SU-DHL-6 (cell line): Measurements from ENCODE around the gene MPPED2.

ENCODE experiments used
- H2AFZ ChIP-seq: fragments of 200-600 bp; sonication (generic); 2 replicates; pipeline ENCODE4 v1.6.1; 2014; ENCODE audit warnings: low read depth, mild to moderate bottlenecking, moderate library complexity, mixed read lengths, antibody characterized with exemption, low read length; ENCODE audit not compliant: severe bottlenecking
- H3F3A ChIP-seq: fragments of 200-600 bp; shearing (Covaris generic); 2 replicates; pipeline ENCODE4 v1.6.0; 2016; ENCODE audit warnings: antibody characterized with exemption, mild to moderate bottlenecking; ENCODE audit not compliant: insufficient read depth
- H3K27ac ChIP-seq: fragments of 200-600 bp; sonication (generic); 2 replicates; pipeline ENCODE4 v1.5.1; 2016; ENCODE audit warnings: low read depth, mild to moderate bottlenecking, low read length, moderate library complexity, mixed read lengths
- H3K27me3 ChIP-seq: fragments of 200-600 bp; sonication (generic), shearing (Covaris generic); 2 replicates; pipeline ENCODE4 v1.6.0; 2014; ENCODE audit warnings: mild to moderate bottlenecking, low read length
- H3K36me3 ChIP-seq: fragments of 200-600 bp; sonication (generic); 2 replicates; pipeline ENCODE4 v1.6.1; 2014; ENCODE audit warnings: mild to moderate bottlenecking, low read length, mixed read lengths
- H3K4me2 ChIP-seq: fragments of 300-600, 200-600 bp; shearing (Covaris generic), sonication (generic); 2 replicates; pipeline ENCODE4 v1.6.0; 2014; ENCODE audit warnings: low read length, low read depth, mild to moderate bottlenecking; ENCODE audit not compliant: poor library complexity, severe bottlenecking
- H3K4me3 ChIP-seq: fragments of 200-600 bp; sonication (generic); 2 replicates; pipeline ENCODE4 v1.5.1; 2014; ENCODE audit warnings: antibody characterized with exemption, low read length, mild to moderate bottlenecking, mixed read lengths; ENCODE audit not compliant: insufficient read depth, poor library complexity, severe bottlenecking
- H3K79me2 ChIP-seq: fragments of 200-600 bp; sonication (generic); 2 replicates; pipeline ENCODE4 v1.6.1; 2014; ENCODE audit warnings: mild to moderate bottlenecking, low read length, moderate library complexity; ENCODE audit not compliant: insufficient read depth
- H3K9ac ChIP-seq: fragments of 200-600 bp; sonication (generic); 2 replicates; pipeline ENCODE4 v1.7.0; 2014; ENCODE audit warnings: mild to moderate bottlenecking, low read length
- H3K9me2 ChIP-seq: fragments of 200-600 bp; sonication (generic); replicated peaks from 2 replicates; pipeline ENCODE4 v1.6.1; 2014; ENCODE audit warnings: low read length; ENCODE audit not compliant: insufficient read depth
- H3K9me3 ChIP-seq: fragments of 200-600 bp; sonication (generic); 2 replicates; pipeline ENCODE4 v1.6.1; 2014; ENCODE audit warnings: low read length, mixed read lengths; ENCODE audit not compliant: insufficient read depth
- H4K20me1 ChIP-seq: fragments of 200-600 bp; sonication (generic); 2 replicates; pipeline ENCODE4 v1.6.1; 2014; ENCODE audit warnings: low read depth, mild to moderate bottlenecking, antibody characterized with exemption, low read length, moderate library complexity, mixed read lengths
- CTCF ChIP-seq: fragments of 200-600 bp; sonication (generic); IDR thresholded peaks from one replicate; pipeline ENCODE4 v1.5.1; 2017; ENCODE audit warnings: antibody characterized with exemption, mild to moderate bottlenecking, low read length, moderate library complexity; ENCODE audit not compliant: insufficient read depth, poor library complexity, severe bottlenecking
- EZH2phosphoT487 ChIP-seq: fragments of 200-600 bp; sonication (generic), shearing (Covaris generic); conservative IDR thresholded peaks from 2 replicates; pipeline ENCODE4 v1.6.1; 2018; ENCODE audit warnings: mild to moderate bottlenecking, antibody characterized with exemption, low read length, moderate library complexity, mixed read lengths

Gene MPPED2

GRCh38 chr11:30489511-30489910 is 96.6 kb downstream of the MPPED2 start:
- Histone ChIP-seq H3K27ac (no peak overlapping the region), H3K9me2 (no peaks in the 10 kb centered on the region), H3K36me3 (no peaks in the 10 kb centered on the region), H3K27me3 (no peaks in the 10 kb centered on the region), H3K9me3 (no peaks in the 10 kb centered on the region), H4K20me1 (no peaks in the 10 kb centered on the region), H3K4me2 (no peak overlapping the region), H2AFZ (no peak overlapping the region), H3K9ac (no peak overlapping the region), H3F3A (no peaks in the 10 kb centered on the region), H3K4me3 (no peak overlapping the region), H3K79me2 (no peaks in the 10 kb centered on the region)
- TF ChIP-seq CTCF (no peak), EZH2phosphoT487 (no peak)

- no peaks in the 10 kb centered on the region for H3K9me3 ChIP-seq
- no peaks in the 10 kb centered on the region for H3K9me2 ChIP-seq
- no peaks in the 10 kb centered on the region for H3K79me2 ChIP-seq
- H3F3A ChIP-seq, result no peaks in the 10 kb centered on the region
- H4K20me1 ChIP-seq, result no peaks in the 10 kb centered on the region
- H3K9ac ChIP-seq, result no peak overlapping the region
- H3K27me3 ChIP-seq, result no peaks in the 10 kb centered on the region
- TF ChIP-seq EZH2phosphoT487 (no peak), CTCF (no peak)
- H3K36me3 ChIP-seq, result no peaks in the 10 kb centered on the region
- no peak overlapping the region for H3K4me2 ChIP-seq
- H2AFZ ChIP-seq, result no peak overlapping the region
- no peak overlapping the region for H3K4me3 ChIP-seq
- no peak overlapping the region for H3K27ac ChIP-seq
Measured at GRCh38 chr11:30489076-30489475, 97.1 kb downstream of the MPPED2 start.

GRCh38 chr11:30488304-30488998 is 97.7 kb downstream of the MPPED2 start:
- Histone ChIP-seq H3K79me2 (no peaks in the 10 kb centered on the region), H3K9ac (no peak overlapping the region), H3K27ac (no peak overlapping the region), H3K9me2 (no peaks in the 10 kb centered on the region), H3K4me2 (no peak overlapping the region), H4K20me1 (no peaks in the 10 kb centered on the region), H3K4me3 (no peak overlapping the region), H3K27me3 (no peaks in the 10 kb centered on the region), H3K9me3 (no peaks in the 10 kb centered on the region), H2AFZ (no peak overlapping the region), H3K36me3 (no peaks in the 10 kb centered on the region), H3F3A (no peaks in the 10 kb centered on the region)
- no peak for TF ChIP-seq EZH2phosphoT487
- no peak for TF ChIP-seq CTCF
